ENCODE data around the gene ADD1.

Gene ADD1

GRCh38 chr4:2824836-2825381 is 18.7 kb upstream of the ADD1 start:
- H3K4me3 ChIP-seq (ENCODE audit: low read depth, low read length), result no peak overlapping the region
- H3K4me1 ChIP-seq, result no peaks in the 10 kb centered on the region
- no peaks in the 10 kb centered on the region for H3K27me3 ChIP-seq
- TF ChIP-seq, protein P1, sequence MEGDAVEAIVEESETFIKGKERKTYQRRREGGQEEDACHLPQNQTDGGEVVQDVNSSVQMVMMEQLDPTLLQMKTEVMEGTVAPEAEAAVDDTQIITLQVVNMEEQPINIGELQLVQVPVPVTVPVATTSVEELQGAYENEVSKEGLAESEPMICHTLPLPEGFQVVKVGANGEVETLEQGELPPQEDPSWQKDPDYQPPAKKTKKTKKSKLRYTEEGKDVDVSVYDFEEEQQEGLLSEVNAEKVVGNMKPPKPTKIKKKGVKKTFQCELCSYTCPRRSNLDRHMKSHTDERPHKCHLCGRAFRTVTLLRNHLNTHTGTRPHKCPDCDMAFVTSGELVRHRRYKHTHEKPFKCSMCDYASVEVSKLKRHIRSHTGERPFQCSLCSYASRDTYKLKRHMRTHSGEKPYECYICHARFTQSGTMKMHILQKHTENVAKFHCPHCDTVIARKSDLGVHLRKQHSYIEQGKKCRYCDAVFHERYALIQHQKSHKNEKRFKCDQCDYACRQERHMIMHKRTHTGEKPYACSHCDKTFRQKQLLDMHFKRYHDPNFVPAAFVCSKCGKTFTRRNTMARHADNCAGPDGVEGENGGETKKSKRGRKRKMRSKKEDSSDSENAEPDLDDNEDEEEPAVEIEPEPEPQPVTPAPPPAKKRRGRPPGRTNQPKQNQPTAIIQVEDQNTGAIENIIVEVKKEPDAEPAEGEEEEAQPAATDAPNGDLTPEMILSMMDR (IDR thresholded peaks at IDR 0.05; ENCODE audit: low read depth, low read length), result no peak
- no peak for DNase-seq
- no peaks in the 10 kb centered on the region for H3K36me3 ChIP-seq
- H3K9me3 ChIP-seq, result no peaks in the 10 kb centered on the region

DNA sequence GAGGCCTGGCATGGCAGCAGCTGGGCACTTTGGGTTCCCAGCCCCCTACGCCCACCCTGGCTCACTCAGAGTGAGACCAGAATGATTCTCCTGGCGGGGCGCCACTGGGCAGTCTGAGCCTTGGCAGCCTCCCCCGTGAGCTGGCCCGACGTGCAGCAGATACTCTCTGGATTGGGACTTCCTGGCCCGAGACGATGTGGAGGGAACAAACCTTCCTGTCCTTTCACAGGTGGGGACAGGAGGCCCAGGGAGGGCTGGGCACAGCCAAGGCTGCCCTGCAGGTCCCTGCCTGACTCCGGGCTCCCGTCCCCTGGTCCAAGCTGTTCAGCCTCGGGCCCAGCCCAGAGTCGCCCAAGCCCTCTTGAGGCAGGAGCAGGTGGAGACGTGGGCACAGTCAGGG is 17.9 kb upstream of the ADD1 start:
- DNase-seq, result peak; percentile 20
- H3K36me3 ChIP-seq, result no peaks in the 10 kb centered on the region; the same call in 1 of the 2 replicates
- TF ChIP-seq, protein P1 (IDR thresholded peaks at IDR 0.05; ENCODE audit: low read depth, low read length), result no peak
- H3K9me3 ChIP-seq, result no peaks in the 10 kb centered on the region
- H3K4me3 ChIP-seq (ENCODE audit: low read depth, low read length), result no peak overlapping the region
- H3K4me1 ChIP-seq, result no peaks in the 10 kb centered on the region
- no peaks in the 10 kb centered on the region for H3K27me3 ChIP-seq

DNA sequence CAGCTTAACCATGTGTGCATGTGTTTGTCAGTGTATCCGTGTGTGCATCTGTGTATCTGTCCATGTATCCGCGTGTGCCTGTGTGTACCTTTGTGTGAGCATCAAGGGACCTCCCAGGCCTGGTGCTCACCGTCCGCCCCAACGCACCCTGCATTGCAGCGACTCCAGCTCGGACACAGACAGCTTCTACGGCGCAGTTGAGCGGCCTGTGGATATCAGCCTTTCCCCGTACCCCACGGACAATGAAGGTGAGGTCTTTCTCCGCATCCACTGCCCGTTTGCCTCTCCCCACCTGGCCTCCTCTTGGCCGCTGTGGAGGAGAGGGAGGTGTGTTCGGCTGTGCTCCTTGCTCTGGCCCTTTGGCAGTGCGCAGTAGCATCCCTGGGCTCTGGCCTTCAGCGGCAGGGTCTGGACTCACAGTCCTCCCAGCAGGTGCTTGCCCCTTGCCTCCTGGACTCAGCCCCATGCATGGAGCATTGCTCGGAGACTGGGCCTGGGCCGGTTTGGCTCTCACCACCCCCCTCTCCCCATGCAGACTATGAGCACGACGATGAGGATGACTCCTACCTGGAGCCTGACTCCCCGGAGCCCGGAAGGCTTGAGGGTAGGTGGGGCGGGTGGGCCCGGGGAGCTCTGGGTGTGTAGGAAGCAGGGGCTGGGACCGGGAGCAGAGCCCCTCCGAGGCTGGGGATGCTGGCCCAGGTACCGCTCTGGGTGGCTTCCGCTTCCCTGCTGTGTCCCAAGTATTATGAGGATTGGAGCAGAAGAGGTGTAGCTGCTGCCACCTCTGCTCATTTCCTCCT is 16.4 kb upstream of the ADD1 start:
- no peak overlapping the region for H3K4me3 ChIP-seq (ENCODE audit: low read depth, low read length)
- DNase-seq, result peak; percentile 4

GRCh38 chr4:2827874-2828751 is 15.5 kb upstream of the ADD1 start:
- TF ChIP-seq, protein P1 (IDR thresholded peaks at IDR 0.05; ENCODE audit: low read depth, low read length), result no peak
- no peaks in the 10 kb centered on the region for H3K4me1 ChIP-seq

More for the DNA sequence above, 16.4 kb upstream of the ADD1 start:
- Histone ChIP-seq H3K9me3 (no peaks in the 10 kb centered on the region), H3K4me1 (no peaks in the 10 kb centered on the region), H3K36me3 (peaks cover 1% of the 10 kb centered on the region; the same call in 1 of the 2 replicates), H3K27me3 (no peaks in the 10 kb centered on the region)
- TF ChIP-seq, protein P1 (IDR thresholded peaks at IDR 0.05; ENCODE audit: low read depth, low read length), result no peak

DNA sequence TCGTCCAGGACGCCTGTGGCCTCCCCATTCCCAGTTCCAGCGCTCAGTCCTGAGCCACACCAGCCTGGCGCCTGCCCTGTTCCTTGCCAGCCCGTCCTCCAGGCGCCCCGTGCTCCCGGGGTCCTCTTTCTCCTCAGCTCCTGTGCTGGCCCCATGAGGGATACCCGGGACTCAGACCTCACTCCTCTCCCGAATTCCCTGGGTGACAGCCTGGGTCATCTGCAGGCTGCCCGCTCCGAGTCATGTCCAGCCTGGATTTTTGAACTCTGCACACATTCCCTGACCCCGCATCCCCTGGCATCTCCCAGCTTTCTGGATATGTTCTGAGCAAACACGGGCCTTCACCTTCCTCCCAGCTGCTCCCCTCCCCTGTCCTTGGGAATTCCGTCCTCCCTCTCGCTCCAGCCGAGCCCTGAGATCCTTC is 14.9 kb upstream of the ADD1 start:
- Histone ChIP-seq H3K4me1 (no peaks in the 10 kb centered on the region), H3K27me3 (no peaks in the 10 kb centered on the region), H3K4me3 (ENCODE audit: low read depth, low read length) (no peak overlapping the region), H3K36me3 (peaks cover 3% of the 10 kb centered on the region; the same call in 1 of the 2 replicates), H3K9me3 (no peaks in the 10 kb centered on the region)
- TF ChIP-seq, protein P1 (IDR thresholded peaks at IDR 0.05; ENCODE audit: low read depth, low read length), result no peak
- DNase-seq, result no peak

More at GRCh38 chr4:2827874-2828751, 15.5 kb upstream of the ADD1 start:
- peak; percentile 3 for DNase-seq
- Histone ChIP-seq H3K9me3 (no peaks in the 10 kb centered on the region), H3K36me3 (peaks cover 3% of the 10 kb centered on the region; the same call in 1 of the 2 replicates), H3K4me3 (ENCODE audit: low read depth, low read length) (no peak overlapping the region), H3K27me3 (no peaks in the 10 kb centered on the region)
